Neural progenitor cell (in vitro differentiated cells): ENCODE results near the gene RAPGEF2. TPM values are rescaled to one million over a fixed set of nuclear protein-coding genes. Genes with fewer than 3 reads are reported as not detected.
A peak's percentile ranks its signal among the peaks of the same experiment; 100 is the strongest.
"Not testable (repeated sequence)": the region's sequence is repeated elsewhere in the genome, so short reads cannot be mapped to it uniquely, and the experiment has no call there.

Experiments used
- DNase-seq: peaks from one replicate; pipeline ENCODE4 v3.0.0-alpha.2; 2016; ENCODE audit warnings: low spot score
- H2AFZ ChIP-seq: fragments of 200-600 bp; sonication (generic); replicated peaks from 2 replicates; pipeline ENCODE4 v1.6.1; 2016; ENCODE audit warnings: antibody characterized with exemption
- H3F3A ChIP-seq: fragments of 200-600 bp; sonication (generic); 2 replicates; pipeline ENCODE4 v1.6.1; 2016; ENCODE audit warnings: antibody characterized with exemption, low read depth
- H3K27ac ChIP-seq: fragments of 200-600 bp; sonication (generic); 2 replicates; pipeline ENCODE4 v1.5.1; 2016; ENCODE audit warnings: mild to moderate bottlenecking
- H3K27me3 ChIP-seq: fragments of 200-600 bp; sonication (generic); 2 replicates; pipeline ENCODE4 v1.6.1; 2016; ENCODE audit warnings: mild to moderate bottlenecking, moderate library complexity
- H3K36me3 ChIP-seq: fragments of 200-600 bp; sonication (generic); 2 replicates; pipeline ENCODE4 v1.5.1; 2016
- H3K4me1 ChIP-seq: fragments of 200-600 bp; sonication (generic); 2 replicates; pipeline ENCODE4 v1.6.1; 2016; ENCODE audit warnings: mixed run types
- H3K4me2 ChIP-seq: fragments of 200-600 bp; sonication (generic); 2 replicates; pipeline ENCODE4 v1.6.1; 2016
- H3K4me3 ChIP-seq: fragments of 200-600 bp; sonication (generic); 2 replicates; pipeline ENCODE4 v1.5.1; 2016
- H3K79me2 ChIP-seq: fragments of 200-600 bp; sonication (generic); 2 replicates; pipeline ENCODE4 v1.6.1; 2016; ENCODE audit warnings: low read depth
- H3K9ac ChIP-seq: fragments of 200-600 bp; sonication (generic); 2 replicates; pipeline ENCODE4 v1.6.1; 2016
- H3K9me3 ChIP-seq: fragments of 200-600 bp; sonication (generic); 2 replicates; pipeline ENCODE4 v1.5.1; 2016; ENCODE audit warnings: low read depth
- H4K20me1 ChIP-seq: fragments of 200-600 bp; sonication (generic); 2 replicates; pipeline ENCODE4 v1.6.1; 2016; ENCODE audit warnings: low read depth
- H3K27ac Mint-ChIP-seq: 3 replicates; pipeline ENCODE4 v1.8.0; 2021; ENCODE audit warnings: mixed read lengths
- H3K27me3 Mint-ChIP-seq: 2 replicates; pipeline ENCODE4 v1.8.0; 2022; ENCODE audit warnings: low read depth, mild to moderate bottlenecking, inconsistent platforms, moderate library complexity, mixed read lengths; ENCODE audit not compliant: insufficient read depth
- H3K36me3 Mint-ChIP-seq: 3 replicates; pipeline ENCODE4 v1.8.0; 2021; ENCODE audit warnings: mixed read lengths
- H3K4me1 Mint-ChIP-seq: 3 replicates; pipeline ENCODE4 v1.8.0; 2021; ENCODE audit warnings: mixed read lengths
- H3K4me3 Mint-ChIP-seq: 3 replicates; pipeline ENCODE4 v1.8.0; 2021; ENCODE audit warnings: mild to moderate bottlenecking, moderate library complexity, mixed read lengths
- H3K9me3 Mint-ChIP-seq: 3 replicates; pipeline ENCODE4 v1.8.0; 2020; ENCODE audit warnings: mixed read lengths
- EZH2 ChIP-seq: fragments of 200-600 bp; sonication (generic); IDR thresholded peaks from 2 replicates; pipeline ENCODE4 v1.6.1; 2017; ENCODE audit warnings: antibody characterized with exemption, mild to moderate bottlenecking, moderate library complexity
- EZH2phosphoT487 ChIP-seq: fragments of 200-600 bp; sonication (generic); IDR thresholded peaks from 2 replicates; pipeline ENCODE4 v1.6.1; 2017; ENCODE audit warnings: antibody characterized with exemption
- total RNA-seq: library from RNA; depleted of rRNA; stranded (reverse); fragments of >200 nt; gene quantifications from 2 replicates; pipeline ENCODE4 v1.2.3, GENCODE V29; 2015; ENCODE audit warnings: low replicate concordance
- TF ChIP-seq, protein P1 (sequence below): fragments of 200-600 bp; sonication (generic); IDR thresholded peaks from 2 replicates; pipeline ENCODE4 v1.5.1; 2017; ENCODE audit warnings: antibody characterized with exemption, mild to moderate bottlenecking

The RAPGEF2 gene
- total RNA-seq, 1 donor from 2014 or later = 70.4 TPM

DNA sequence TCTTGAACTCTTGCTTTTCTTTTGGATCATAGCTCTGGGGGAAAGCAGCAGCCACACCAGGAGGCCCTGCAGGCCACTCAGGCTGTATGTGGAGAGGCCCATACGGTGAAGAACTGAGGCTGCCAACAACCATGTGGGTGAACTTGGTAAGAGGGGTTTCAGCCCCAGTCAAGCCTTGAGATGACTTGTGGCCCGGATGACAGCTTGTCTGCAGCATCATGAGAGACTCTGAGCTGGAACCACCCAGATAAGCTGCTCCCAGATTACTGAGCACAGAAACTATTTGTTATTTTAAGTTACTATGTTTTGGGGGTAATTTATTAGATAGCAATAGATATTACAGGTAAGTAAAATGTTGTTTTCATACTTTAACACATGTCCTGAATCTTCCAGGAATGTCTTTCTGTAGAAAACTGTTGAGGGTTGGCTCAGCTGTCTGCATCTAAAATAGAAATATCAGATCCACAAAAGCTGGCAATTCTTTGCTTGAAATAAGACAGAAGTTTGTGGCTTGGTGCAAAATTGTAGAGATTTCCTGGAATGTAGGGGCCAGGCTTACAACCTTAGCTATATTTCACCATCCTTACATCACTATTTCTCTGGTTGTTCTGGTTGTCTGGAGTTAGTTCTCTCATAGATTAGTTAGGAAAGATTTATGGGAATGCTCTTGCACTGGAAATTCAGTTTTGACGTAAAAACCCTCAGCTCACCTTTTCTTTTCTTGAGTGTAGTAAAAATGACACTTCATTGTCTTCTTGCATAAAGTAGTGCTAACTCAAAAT lies 272.1 kb downstream of the RAPGEF2 start:
- Histone ChIP-seq H3K4me1 (no peaks in the 10 kb centered on the region), H4K20me1 (no peaks in the 10 kb centered on the region), H3K27me3 (no peaks in the 10 kb centered on the region), H2AFZ (no peak overlapping the region), H3K4me3 (no peak overlapping the region), H3K9me3 (no peaks in the 10 kb centered on the region), H3F3A (no peaks in the 10 kb centered on the region), H3K27ac (no peak overlapping the region), H3K79me2 (no peaks in the 10 kb centered on the region), H3K9ac (no peak overlapping the region), H3K36me3 (no peaks in the 10 kb centered on the region), H3K4me2 (no peak overlapping the region)
- Mint-ChIP-seq H3K27ac (peak overlapping the region; percentile 11), H3K27me3 (peaks cover 2% of the 10 kb centered on the region), H3K4me1 (peaks cover 7% of the 10 kb centered on the region), H3K36me3 (no peaks in the 10 kb centered on the region), H3K9me3 (peaks cover 3% of the 10 kb centered on the region), H3K4me3 (no peak overlapping the region)
- DNase-seq = no peak
- TF ChIP-seq EZH2 (no peak), EZH2phosphoT487 (no peak)
- TF ChIP-seq, protein P1, sequence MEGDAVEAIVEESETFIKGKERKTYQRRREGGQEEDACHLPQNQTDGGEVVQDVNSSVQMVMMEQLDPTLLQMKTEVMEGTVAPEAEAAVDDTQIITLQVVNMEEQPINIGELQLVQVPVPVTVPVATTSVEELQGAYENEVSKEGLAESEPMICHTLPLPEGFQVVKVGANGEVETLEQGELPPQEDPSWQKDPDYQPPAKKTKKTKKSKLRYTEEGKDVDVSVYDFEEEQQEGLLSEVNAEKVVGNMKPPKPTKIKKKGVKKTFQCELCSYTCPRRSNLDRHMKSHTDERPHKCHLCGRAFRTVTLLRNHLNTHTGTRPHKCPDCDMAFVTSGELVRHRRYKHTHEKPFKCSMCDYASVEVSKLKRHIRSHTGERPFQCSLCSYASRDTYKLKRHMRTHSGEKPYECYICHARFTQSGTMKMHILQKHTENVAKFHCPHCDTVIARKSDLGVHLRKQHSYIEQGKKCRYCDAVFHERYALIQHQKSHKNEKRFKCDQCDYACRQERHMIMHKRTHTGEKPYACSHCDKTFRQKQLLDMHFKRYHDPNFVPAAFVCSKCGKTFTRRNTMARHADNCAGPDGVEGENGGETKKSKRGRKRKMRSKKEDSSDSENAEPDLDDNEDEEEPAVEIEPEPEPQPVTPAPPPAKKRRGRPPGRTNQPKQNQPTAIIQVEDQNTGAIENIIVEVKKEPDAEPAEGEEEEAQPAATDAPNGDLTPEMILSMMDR = no peak

DNA sequence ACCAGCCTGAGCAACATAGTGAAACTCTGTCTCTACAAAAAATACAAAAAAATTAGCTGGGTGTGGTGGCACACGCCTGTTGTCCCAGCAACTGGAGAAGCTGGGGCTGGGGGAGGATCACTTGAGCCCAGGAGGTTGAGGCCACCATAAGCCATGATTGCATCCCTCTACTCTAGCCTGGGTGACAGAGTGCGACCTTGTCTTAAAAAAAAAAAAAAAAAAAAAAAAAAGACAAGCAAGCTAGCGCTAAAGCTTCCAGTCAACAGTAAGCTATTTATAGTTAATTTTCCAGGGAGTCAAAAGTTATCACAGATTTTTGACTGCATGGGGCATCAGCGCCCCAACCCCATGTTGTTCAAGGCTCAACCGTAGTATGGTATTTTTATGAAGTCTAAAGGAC lies 273.4 kb downstream of the RAPGEF2 start:
- Mint-ChIP-seq H3K4me1 (no peaks in the 10 kb centered on the region), H3K27me3 (peaks cover 2% of the 10 kb centered on the region), H3K27ac (no peak overlapping the region), H3K36me3 (no peaks in the 10 kb centered on the region), H3K9me3 (peaks cover 3% of the 10 kb centered on the region), H3K4me3 (no peak overlapping the region)
- H3K4me2 ChIP-seq = no peak overlapping the region
- H4K20me1 ChIP-seq = no peaks in the 10 kb centered on the region
- no peaks in the 10 kb centered on the region for H3K9me3 ChIP-seq
- peaks cover 5% of the 10 kb centered on the region for H3K27me3 ChIP-seq
- H3K4me1 ChIP-seq = no peaks in the 10 kb centered on the region
- no peaks in the 10 kb centered on the region for H3K36me3 ChIP-seq
- no peak overlapping the region for H2AFZ ChIP-seq
- H3K79me2 ChIP-seq = no peaks in the 10 kb centered on the region
- H3F3A ChIP-seq = no peaks in the 10 kb centered on the region
- H3K27ac ChIP-seq = no peak overlapping the region
- TF ChIP-seq EZH2 = no peak
- TF ChIP-seq, protein P1 = no peak
- TF ChIP-seq EZH2phosphoT487 = no peak
- DNase-seq = no peak
- H3K4me3 ChIP-seq = no peak overlapping the region
- no peak overlapping the region for H3K9ac ChIP-seq

DNA sequence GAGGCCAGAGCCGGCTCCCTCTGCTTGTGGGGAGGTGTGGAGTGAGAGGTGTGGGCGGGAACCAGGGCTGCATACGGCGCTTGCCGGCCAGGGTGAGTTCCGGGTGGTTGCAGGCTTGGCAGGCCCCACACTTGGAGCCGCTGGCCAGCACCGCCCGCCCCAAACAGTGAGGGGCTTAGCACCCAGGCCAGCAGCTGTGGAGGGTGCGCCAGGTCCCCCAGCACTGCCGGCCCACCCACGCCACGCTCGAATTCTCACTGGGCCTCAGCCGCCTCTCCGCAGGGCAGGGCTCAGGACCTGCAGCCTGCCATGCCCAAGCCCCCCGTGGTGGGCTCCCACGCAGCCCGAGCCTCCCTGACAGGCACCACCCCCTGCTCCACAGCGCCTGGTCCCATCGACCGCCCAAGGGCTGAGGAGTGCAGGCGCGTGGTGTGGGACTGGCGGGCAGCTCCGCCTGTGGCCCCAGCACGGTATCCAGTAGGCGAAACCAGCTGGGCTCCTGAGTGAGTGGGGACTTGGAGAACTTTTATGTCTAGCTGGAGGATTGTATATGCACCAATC lies 275.3 kb downstream of the RAPGEF2 start:
- H3K36me3 ChIP-seq = no peaks in the 10 kb centered on the region
- H3K4me3 Mint-ChIP-seq = no peak overlapping the region
- H3K9ac ChIP-seq = no peak overlapping the region
- no peak overlapping the region for H2AFZ ChIP-seq
- peaks cover 5% of the 10 kb centered on the region for H3K4me1 Mint-ChIP-seq
- no peak overlapping the region for H3K27ac Mint-ChIP-seq
- H4K20me1 ChIP-seq = no peaks in the 10 kb centered on the region
- H3K27me3 Mint-ChIP-seq = peaks cover 4% of the 10 kb centered on the region
- TF ChIP-seq EZH2phosphoT487 = no peak
- no peak for TF ChIP-seq EZH2
- TF ChIP-seq, protein P1 = no peak
- no peak for DNase-seq
- H3K4me2 ChIP-seq = no peak overlapping the region
- H3K4me1 ChIP-seq = peaks cover 7% of the 10 kb centered on the region
- H3K27ac ChIP-seq = no peak overlapping the region
- H3K9me3 Mint-ChIP-seq = peaks cover 3% of the 10 kb centered on the region
- H3K9me3 ChIP-seq = no peaks in the 10 kb centered on the region
- H3K27me3 ChIP-seq = peaks cover 7% of the 10 kb centered on the region
- no peaks in the 10 kb centered on the region for H3K36me3 Mint-ChIP-seq
- H3F3A ChIP-seq = peaks cover 7% of the 10 kb centered on the region
- no peaks in the 10 kb centered on the region for H3K79me2 ChIP-seq
- no peak overlapping the region for H3K4me3 ChIP-seq

DNA sequence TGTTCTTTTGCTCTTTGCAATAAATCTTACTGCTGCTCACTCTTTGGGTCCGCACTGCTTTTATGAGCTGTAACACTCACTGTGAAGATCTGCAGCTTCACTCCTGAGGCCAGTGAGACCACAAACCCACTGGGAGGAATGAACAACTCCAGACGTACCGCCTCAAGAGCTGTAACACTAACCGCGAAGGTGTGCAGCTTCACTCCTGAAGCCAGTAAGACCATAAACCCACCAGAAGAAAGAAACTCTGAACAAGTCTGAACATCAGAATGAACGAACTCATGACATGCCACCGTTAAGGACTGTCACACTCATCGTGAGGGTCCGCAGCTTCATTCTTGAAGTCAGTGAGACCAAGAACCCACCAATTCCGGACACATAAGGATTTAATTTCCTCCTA lies 276.2 kb downstream of the RAPGEF2 start:
- H4K20me1 ChIP-seq, H3K27me3 Mint-ChIP-seq, H3K4me2 ChIP-seq, H2AFZ ChIP-seq, H3K79me2 ChIP-seq, H3K4me3 ChIP-seq, H3K36me3 ChIP-seq, H3K9ac ChIP-seq, H3K9me3 Mint-ChIP-seq, DNase-seq, H3K4me1 Mint-ChIP-seq, H3K4me3 Mint-ChIP-seq, H3K36me3 Mint-ChIP-seq, H3K27me3 ChIP-seq, H3K9me3 ChIP-seq, H3K27ac ChIP-seq, H3K27ac Mint-ChIP-seq: not testable (repeated sequence)
- Histone ChIP-seq H3F3A (peaks cover 13% of the 10 kb centered on the region), H3K4me1 (peaks cover 16% of the 10 kb centered on the region)
